NCI-H774 (cell line): ENCODE data around the gene SCAF11.

Source experiments
- DNase-seq: peaks from one replicate; lab custom pipeline; 2025; lab: John Stamatoyannopoulos, UW

Gene SCAF11

GRCh38 chr12:45981075-45981837 lies 9.1 kb downstream of the SCAF11 start:
- no peak for DNase-seq

DNA sequence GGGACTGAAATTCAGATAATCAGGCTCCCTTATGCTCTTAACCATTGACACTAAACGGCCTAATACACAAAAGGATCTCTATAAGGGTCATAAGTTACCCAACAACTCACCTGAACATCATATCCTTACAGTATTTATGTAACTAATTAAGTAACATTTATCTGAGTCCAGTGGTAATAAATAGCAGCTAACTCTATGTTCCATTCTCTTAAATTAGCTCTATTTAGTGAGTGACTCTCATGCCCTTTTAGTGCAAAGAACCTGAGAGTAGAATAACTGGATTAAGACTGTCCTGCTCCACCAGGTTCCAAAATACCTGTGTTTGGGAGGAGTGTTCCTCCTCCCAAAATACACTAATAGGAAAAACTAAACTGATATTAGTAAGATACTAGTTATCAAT lies 9.8 kb downstream of the SCAF11 start:
- no peak for DNase-seq

DNA sequence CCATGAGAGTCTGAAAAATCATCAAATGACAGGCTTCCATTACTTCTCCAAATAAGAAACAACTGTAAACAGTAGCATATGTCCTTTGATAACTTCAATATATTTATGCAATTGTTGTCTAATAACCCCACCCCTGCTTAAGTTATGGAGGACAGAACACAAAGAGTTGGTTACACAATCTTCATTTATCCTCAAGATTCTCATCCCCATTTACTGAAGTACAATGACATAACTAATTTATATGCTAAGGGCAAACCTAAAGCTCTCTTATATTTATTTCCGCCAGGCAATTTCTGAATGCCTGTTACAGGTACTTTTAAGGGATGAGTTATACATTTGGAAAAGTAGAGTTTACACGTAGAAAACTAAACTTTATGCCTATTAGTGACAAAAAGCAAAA lies 12.3 kb downstream of the SCAF11 start:
- no peak for DNase-seq

GRCh38 chr12:45977620-45978019 lies 12.8 kb downstream of the SCAF11 start:
- DNase-seq = no peak

GRCh38 chr12:45975506-45975905 lies 14.9 kb downstream of the SCAF11 start:
- no peak for DNase-seq

DNA sequence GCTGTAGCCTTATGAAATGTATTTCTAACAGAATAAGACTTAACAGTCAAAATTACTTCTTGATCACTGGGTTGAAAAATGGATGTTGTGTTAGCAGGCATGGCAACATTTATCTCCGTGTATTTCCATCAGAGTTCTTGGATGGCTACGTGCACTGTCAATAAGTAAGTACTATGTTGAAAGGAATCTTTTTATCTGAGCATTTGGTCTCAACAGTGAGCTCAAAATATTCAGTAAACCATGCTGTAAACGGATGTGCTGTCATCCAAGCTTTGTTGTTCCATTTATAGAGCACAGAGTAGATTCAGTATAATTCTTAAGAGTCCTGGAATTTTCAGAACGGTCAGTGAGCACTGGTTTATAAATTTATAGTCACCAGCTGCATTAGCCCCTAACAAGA lies 15.5 kb downstream of the SCAF11 start:
- DNase-seq = no peak

- no peak for DNase-seq
Observed at GRCh38 chr12:45974171-45974719, 16.1 kb downstream of the SCAF11 start.

- DNase-seq = no peak
Observed at GRCh38 chr12:45973526-45973925, 16.8 kb downstream of the SCAF11 start.

DNA sequence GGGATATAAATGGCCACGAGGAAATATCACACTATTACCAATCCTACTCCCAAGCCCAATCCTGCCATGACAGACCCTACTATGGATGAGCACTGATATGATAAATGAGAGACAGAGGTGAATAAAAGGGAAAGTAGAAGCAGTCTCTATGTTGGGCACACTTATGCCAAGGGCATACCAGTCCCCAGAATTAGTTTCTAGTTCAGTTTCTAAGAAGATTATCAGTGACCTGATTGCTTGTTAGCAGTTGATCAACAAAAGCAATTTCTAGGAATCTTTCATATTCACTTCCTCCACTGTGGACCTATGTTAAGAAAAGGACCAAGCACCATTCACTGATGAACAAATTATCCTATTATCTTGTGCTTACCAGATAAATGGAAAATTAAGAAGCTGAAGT lies 20.0 kb downstream of the SCAF11 start:
- no peak for DNase-seq

DNA sequence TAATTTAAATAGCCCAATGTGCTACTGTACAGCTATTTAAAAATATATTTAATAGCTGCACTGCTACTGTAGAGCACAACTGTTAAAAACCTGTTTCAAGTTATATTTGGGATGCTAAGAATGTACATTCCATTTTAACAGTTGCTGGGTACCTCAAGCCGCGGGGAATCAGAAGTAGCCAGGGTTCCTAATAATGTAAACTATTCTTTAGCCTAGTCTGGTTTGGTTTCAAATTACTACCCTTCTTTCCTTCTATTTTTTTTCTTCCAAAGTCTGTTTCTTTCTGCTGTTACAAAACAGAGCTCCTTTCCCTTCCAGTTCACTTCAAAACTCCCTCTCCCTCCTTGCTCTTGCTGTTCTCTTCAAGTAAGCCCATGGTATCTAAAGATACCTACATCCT lies 21.3 kb downstream of the SCAF11 start:
- no peak for DNase-seq

DNA sequence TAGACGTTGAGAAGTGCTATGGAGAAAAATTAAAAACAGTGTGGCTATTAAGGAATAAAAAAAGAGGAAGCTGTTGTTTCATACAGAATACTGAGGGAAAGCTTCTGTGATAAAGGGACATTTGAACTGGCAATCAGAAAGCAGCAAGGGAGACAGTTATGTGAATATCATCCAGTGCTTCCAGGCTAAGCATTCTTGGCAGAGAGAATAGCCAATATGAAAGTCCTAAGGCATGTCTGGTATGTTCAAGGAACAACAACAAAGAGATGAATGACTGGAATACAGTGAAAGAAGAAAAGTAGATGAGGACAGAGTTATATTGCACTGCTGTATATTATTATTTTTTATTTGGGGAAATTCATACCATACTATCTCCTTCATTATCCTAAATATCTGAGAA lies 23.9 kb downstream of the SCAF11 start:
- DNase-seq = no peak

GRCh38 chr12:45962553-45963325 lies 27.6 kb downstream of the SCAF11 start:
- DNase-seq = no peak

- no peak for DNase-seq
Observed at GRCh38 chr12:45959728-45960127, 30.6 kb downstream of the SCAF11 start.

DNA sequence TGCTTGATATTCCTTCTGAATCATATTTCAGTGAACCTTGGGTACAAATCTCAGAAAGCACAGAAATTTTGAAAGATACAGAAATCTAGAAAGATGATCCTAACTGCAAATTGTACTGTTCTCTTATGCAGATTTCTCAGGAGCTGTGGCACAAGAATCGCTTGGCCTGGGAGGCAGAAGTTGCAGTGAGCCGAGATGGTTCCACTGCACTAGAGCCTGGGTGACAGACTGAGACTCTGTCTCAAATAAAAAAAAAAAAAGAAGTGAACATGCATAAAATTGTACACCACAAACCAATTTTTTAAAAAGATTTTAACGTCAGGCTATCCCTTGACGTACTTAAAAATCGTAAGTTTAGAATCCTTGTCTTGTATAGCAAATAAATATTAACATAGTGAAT lies 31.3 kb downstream of the SCAF11 start:
- DNase-seq = no peak

DNA sequence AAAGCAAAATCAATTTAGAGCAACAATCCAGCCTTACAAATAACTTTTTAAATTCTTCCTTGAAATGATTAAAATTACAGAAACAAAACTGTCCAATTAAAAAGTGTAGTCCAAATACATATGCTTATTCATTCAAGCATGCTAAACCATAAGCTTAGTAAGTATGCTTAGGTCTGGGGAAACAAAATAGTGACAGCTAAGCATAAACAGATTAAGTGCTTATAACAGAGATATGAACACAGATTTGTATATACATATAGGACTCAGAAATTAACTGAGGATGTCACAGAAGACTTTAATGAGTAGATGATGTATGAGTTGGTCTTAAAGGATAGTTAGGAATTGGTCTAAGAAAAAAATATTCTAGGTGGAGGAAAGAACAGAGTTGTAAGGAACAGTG lies 41.8 kb downstream of the SCAF11 start:
- DNase-seq = no peak

DNA sequence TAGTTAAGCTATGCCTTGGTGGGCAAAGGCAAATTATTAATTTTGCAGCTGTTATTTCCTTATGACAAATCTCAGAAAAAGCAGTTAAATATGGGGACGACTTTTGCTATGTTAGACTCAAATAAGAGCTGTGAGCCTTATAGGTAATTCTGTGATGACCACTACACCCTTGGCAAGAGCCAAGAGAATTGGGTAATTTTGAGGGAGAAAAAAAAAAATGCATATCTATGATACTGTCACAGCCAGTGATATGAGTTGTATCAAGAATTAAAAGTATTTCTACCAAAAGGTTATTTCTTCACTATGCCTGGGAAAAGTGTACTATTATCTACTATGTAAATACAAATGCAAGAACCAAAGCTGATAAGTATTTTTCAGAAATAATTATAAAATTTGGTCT lies 43.9 kb downstream of the SCAF11 start:
- no peak for DNase-seq

DNA sequence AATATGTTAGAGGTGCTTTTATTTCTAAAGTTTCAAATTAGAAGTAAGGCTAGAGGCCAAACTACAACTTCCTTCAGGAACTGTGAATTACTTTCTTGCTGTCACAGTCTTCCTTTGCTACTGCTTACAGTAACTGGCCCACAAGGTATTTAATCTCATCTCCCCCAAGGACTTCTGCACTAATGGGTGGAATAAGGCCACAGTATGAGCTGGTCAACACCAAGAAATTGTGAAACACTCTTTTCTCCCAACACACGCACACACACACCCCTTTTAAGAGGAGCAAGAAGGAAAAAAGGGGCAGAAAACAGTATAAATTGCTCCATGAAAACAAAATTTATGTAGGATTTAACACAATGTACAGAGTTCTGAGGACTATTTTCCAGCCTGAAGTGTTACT lies 45.6 kb downstream of the SCAF11 start:
- DNase-seq = no peak

DNA sequence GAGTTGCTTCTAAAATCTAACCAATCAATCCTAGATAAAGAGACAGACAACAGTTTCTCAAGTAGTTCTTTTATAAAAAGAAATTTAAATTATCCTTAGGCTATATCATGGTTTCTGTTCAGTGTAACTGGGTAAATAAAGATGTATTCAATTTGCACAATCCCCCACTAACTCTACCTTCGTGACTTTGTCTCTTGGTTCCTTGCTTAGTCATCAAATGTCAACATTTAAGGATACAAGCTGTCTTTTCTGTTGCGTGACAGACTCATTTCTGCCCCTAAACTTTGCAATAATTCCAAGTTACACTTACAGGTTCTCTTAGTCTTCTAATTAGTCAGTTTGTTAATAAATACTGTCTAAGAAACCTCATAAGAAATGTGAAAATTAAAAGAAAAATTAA lies 50.6 kb downstream of the SCAF11 start:
- DNase-seq = no peak

- no peak for DNase-seq
Observed at GRCh38 chr12:45938566-45938965, 51.8 kb downstream of the SCAF11 start.

DNA sequence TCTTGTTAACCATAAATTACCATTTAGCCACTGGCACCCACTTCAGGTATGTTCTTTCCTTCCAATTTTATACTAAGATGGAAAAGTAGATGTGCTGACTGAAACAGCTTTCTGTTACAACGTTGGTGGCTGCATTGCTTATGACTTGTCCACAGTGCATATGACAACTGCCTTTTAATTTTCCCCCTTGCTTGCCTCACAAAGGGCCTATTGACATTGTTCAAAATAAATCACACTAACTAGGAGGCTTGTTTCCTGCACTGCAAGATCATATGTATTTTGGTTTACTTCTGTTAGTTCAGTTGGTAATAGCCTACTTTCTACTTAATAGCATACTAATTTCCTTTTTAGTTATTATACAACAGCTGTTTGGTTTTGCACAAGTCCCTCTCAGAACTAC lies 55.4 kb downstream of the SCAF11 start:
- peak; percentile 46 for DNase-seq

GRCh38 chr12:45933504-45933903 lies 56.9 kb downstream of the SCAF11 start:
- no peak for DNase-seq

- DNase-seq = no peak
Observed at GRCh38 chr12:45930369-45930768, 60.0 kb downstream of the SCAF11 start.

DNA sequence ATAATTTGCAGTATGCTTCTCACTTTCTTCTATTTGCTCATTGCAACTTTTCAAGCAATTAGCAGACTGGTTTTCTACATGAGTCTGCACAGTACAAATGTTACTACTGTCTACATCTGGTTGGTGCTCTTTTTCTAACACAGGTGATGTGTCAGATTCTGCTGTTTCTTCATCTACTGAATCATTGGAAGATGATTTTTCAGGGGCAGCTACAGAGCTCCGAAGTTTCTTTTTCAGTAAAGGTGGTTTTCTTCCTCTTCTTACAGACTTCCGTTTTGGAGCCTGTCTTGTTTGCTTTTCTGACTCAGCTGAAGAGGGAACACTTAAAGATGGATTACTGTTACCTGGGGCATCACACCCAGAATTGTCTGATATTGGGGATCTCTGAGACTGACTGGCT lies 62.1 kb downstream of the SCAF11 start:
- no peak for DNase-seq
